ENCODE results near the gene DLG1.

Gene DLG1

GRCh38 chr3:197311591-197311990 is 13.2 kb upstream of the DLG1 start:
- no peaks in the 10 kb centered on the region for H3K36me3 ChIP-seq (ENCODE audit: control insufficient read depth, insufficient read depth, low read length)
- H3K27me3 ChIP-seq (ENCODE audit: control insufficient read depth, insufficient read depth, low read length): no peaks in the 10 kb centered on the region
- H3K4me1 ChIP-seq (ENCODE audit: control insufficient read depth, insufficient read depth, low read length): peaks cover 10% of the 10 kb centered on the region
- H3K4me3 ChIP-seq (ENCODE audit: low read depth, low read length): no peak overlapping the region
- H3K9ac ChIP-seq (ENCODE audit: low read depth, low read length): no peak overlapping the region
- no peaks in the 10 kb centered on the region for H3K9me3 ChIP-seq (ENCODE audit: control insufficient read depth, insufficient read depth, low read length)

GRCh38 chr3:197309528-197310361 is 11.3 kb upstream of the DLG1 start:
- Histone ChIP-seq H3K4me1 (ENCODE audit: control insufficient read depth, insufficient read depth, low read length) (peaks cover 10% of the 10 kb centered on the region), H3K27me3 (ENCODE audit: control insufficient read depth, insufficient read depth, low read length) (no peaks in the 10 kb centered on the region), H3K4me3 (ENCODE audit: low read depth, low read length) (no peak overlapping the region), H3K36me3 (ENCODE audit: control insufficient read depth, insufficient read depth, low read length) (no peaks in the 10 kb centered on the region), H3K9ac (ENCODE audit: low read depth, low read length) (no peak overlapping the region), H3K9me3 (ENCODE audit: control insufficient read depth, insufficient read depth, low read length) (no peaks in the 10 kb centered on the region)

GRCh38 chr3:197308591-197308990 is 10.2 kb upstream of the DLG1 start:
- H3K36me3 ChIP-seq (ENCODE audit: control insufficient read depth, insufficient read depth, low read length): no peaks in the 10 kb centered on the region
- no peak overlapping the region for H3K4me3 ChIP-seq (ENCODE audit: low read depth, low read length)
- no peaks in the 10 kb centered on the region for H3K9me3 ChIP-seq (ENCODE audit: control insufficient read depth, insufficient read depth, low read length)
- H3K4me1 ChIP-seq (ENCODE audit: control insufficient read depth, insufficient read depth, low read length): peaks cover 12% of the 10 kb centered on the region
- no peak overlapping the region for H3K9ac ChIP-seq (ENCODE audit: low read depth, low read length)
- H3K27me3 ChIP-seq (ENCODE audit: control insufficient read depth, insufficient read depth, low read length): no peaks in the 10 kb centered on the region

GRCh38 chr3:197306374-197307086 is 8.1 kb upstream of the DLG1 start:
- Histone ChIP-seq H3K36me3 (ENCODE audit: control insufficient read depth, insufficient read depth, low read length) (no peaks in the 10 kb centered on the region), H3K4me1 (ENCODE audit: control insufficient read depth, insufficient read depth, low read length) (peaks cover 12% of the 10 kb centered on the region), H3K9ac (ENCODE audit: low read depth, low read length) (no peak overlapping the region), H3K27me3 (ENCODE audit: control insufficient read depth, insufficient read depth, low read length) (no peaks in the 10 kb centered on the region), H3K4me3 (ENCODE audit: low read depth, low read length) (no peak overlapping the region), H3K9me3 (ENCODE audit: control insufficient read depth, insufficient read depth, low read length) (no peaks in the 10 kb centered on the region)

GRCh38 chr3:197305854-197306253 is 7.4 kb upstream of the DLG1 start:
- Histone ChIP-seq H3K4me3 (ENCODE audit: low read depth, low read length) (no peak overlapping the region), H3K9ac (ENCODE audit: low read depth, low read length) (no peak overlapping the region), H3K36me3 (ENCODE audit: control insufficient read depth, insufficient read depth, low read length) (no peaks in the 10 kb centered on the region), H3K4me1 (ENCODE audit: control insufficient read depth, insufficient read depth, low read length) (peaks cover 12% of the 10 kb centered on the region), H3K9me3 (ENCODE audit: control insufficient read depth, insufficient read depth, low read length) (no peaks in the 10 kb centered on the region), H3K27me3 (ENCODE audit: control insufficient read depth, insufficient read depth, low read length) (no peaks in the 10 kb centered on the region)

- peaks cover 4% of the 10 kb centered on the region for H3K27me3 ChIP-seq (ENCODE audit: control insufficient read depth, insufficient read depth, low read length)
- no peak overlapping the region for H3K4me3 ChIP-seq (ENCODE audit: low read depth, low read length)
- H3K9ac ChIP-seq (ENCODE audit: low read depth, low read length): no peak overlapping the region
- no peaks in the 10 kb centered on the region for H3K36me3 ChIP-seq (ENCODE audit: control insufficient read depth, insufficient read depth, low read length)
- H3K9me3 ChIP-seq (ENCODE audit: control insufficient read depth, insufficient read depth, low read length): no peaks in the 10 kb centered on the region
- H3K4me1 ChIP-seq (ENCODE audit: control insufficient read depth, insufficient read depth, low read length): peaks cover 11% of the 10 kb centered on the region
Measured at GRCh38 chr3:197303452-197303851, 5.0 kb upstream of the DLG1 start.

- Histone ChIP-seq H3K9ac (ENCODE audit: low read depth, low read length) (no peak overlapping the region), H3K36me3 (ENCODE audit: control insufficient read depth, insufficient read depth, low read length) (peaks cover 2% of the 10 kb centered on the region), H3K4me1 (ENCODE audit: control insufficient read depth, insufficient read depth, low read length) (peaks cover 11% of the 10 kb centered on the region), H3K4me3 (ENCODE audit: low read depth, low read length) (no peak overlapping the region), H3K9me3 (ENCODE audit: control insufficient read depth, insufficient read depth, low read length) (no peaks in the 10 kb centered on the region), H3K27me3 (ENCODE audit: control insufficient read depth, insufficient read depth, low read length) (peaks cover 4% of the 10 kb centered on the region)
Measured at GRCh38 chr3:197302696-197303341, 4.4 kb upstream of the DLG1 start.

- no peaks in the 10 kb centered on the region for H3K9me3 ChIP-seq (ENCODE audit: control insufficient read depth, insufficient read depth, low read length)
- H3K36me3 ChIP-seq (ENCODE audit: control insufficient read depth, insufficient read depth, low read length): peaks cover 2% of the 10 kb centered on the region
- peaks cover 4% of the 10 kb centered on the region for H3K27me3 ChIP-seq (ENCODE audit: control insufficient read depth, insufficient read depth, low read length)
- no peak overlapping the region for H3K9ac ChIP-seq (ENCODE audit: low read depth, low read length)
- peaks cover 11% of the 10 kb centered on the region for H3K4me1 ChIP-seq (ENCODE audit: control insufficient read depth, insufficient read depth, low read length)
- no peak overlapping the region for H3K4me3 ChIP-seq (ENCODE audit: low read depth, low read length)
Measured at GRCh38 chr3:197302033-197302432, 3.6 kb upstream of the DLG1 start.

GRCh38 chr3:197300361-197300760 is 1.9 kb upstream of the DLG1 start:
- no peak overlapping the region for H3K9ac ChIP-seq (ENCODE audit: low read depth, low read length)
- H3K36me3 ChIP-seq (ENCODE audit: control insufficient read depth, insufficient read depth, low read length): peaks cover 6% of the 10 kb centered on the region
- peaks cover 4% of the 10 kb centered on the region for H3K27me3 ChIP-seq (ENCODE audit: control insufficient read depth, insufficient read depth, low read length)
- no peaks in the 10 kb centered on the region for H3K9me3 ChIP-seq (ENCODE audit: control insufficient read depth, insufficient read depth, low read length)
- H3K4me1 ChIP-seq (ENCODE audit: control insufficient read depth, insufficient read depth, low read length): peaks cover 11% of the 10 kb centered on the region
- no peak overlapping the region for H3K4me3 ChIP-seq (ENCODE audit: low read depth, low read length)

GRCh38 chr3:197298945-197299854 is 788 bp upstream of the DLG1 start:
- no peaks in the 10 kb centered on the region for H3K9me3 ChIP-seq (ENCODE audit: control insufficient read depth, insufficient read depth, low read length)

More at GRCh38 chr3:197298945-197299854, 788 bp upstream of the DLG1 start:
- peaks cover 6% of the 10 kb centered on the region for H3K36me3 ChIP-seq (ENCODE audit: control insufficient read depth, insufficient read depth, low read length)
- peaks cover 9% of the 10 kb centered on the region for H3K4me1 ChIP-seq (ENCODE audit: control insufficient read depth, insufficient read depth, low read length)
- H3K9ac ChIP-seq (ENCODE audit: low read depth, low read length): peak overlapping the region; percentile 4
- peak overlapping the region; percentile 93 for H3K4me3 ChIP-seq (ENCODE audit: low read depth, low read length)
- H3K27me3 ChIP-seq (ENCODE audit: control insufficient read depth, insufficient read depth, low read length): peaks cover 4% of the 10 kb centered on the region
